Calu3 (cell line): ENCODE data around the gene GABRB3. TPM values are rescaled to one million over a fixed set of nuclear protein-coding genes. Genes with fewer than 3 reads are reported as not detected.

ENCODE experiments used
- Bru-seq: library from RNA; stranded (reverse); fragments of 400-500 nt; gene quantifications from one replicate; lab custom pipeline; 2021; lab: Mats Ljungman, UMichigan
- BruChase-seq, 2 experiments: library from RNA; stranded (reverse); fragments of 400-500 nt; gene quantifications; one replicate each; lab custom pipeline; 2021; lab: Mats Ljungman, UMichigan
- BruUV-seq: library from RNA; stranded (reverse); fragments of 400-500 nt; replicated peaks from 2 replicates; lab custom pipeline; 2021; lab: Mats Ljungman, UMichigan
- CTCF ChIA-PET: fragments of 300-600 bp; sonication (Branson Sonifier 250); formaldehyde crosslinking; loops from one replicate; lab custom pipeline; 2022; ENCODE audit warnings: antibody characterized with exemption; lab: Charles Lee
- DNase-seq: peaks from one replicate; pipeline ENCODE4 v3.0.0; 2022
- H3K27ac Mint-ChIP-seq: one replicate; pipeline ENCODE4 v1.8.0; 2022; ENCODE audit warnings: mixed read lengths; ENCODE audit not compliant: unreplicated experiment
- H3K27me3 Mint-ChIP-seq: one replicate; pipeline ENCODE4 v1.8.0; 2022; ENCODE audit warnings: mixed read lengths; ENCODE audit not compliant: unreplicated experiment
- H3K36me3 Mint-ChIP-seq: one replicate; pipeline ENCODE4 v1.8.0; 2022; ENCODE audit warnings: mild to moderate bottlenecking, moderate library complexity, mixed read lengths; ENCODE audit not compliant: insufficient read depth, unreplicated experiment
- H3K4me1 Mint-ChIP-seq: one replicate; pipeline ENCODE4 v1.8.0; 2022; ENCODE audit warnings: mild to moderate bottlenecking, low read depth, mixed read lengths; ENCODE audit not compliant: unreplicated experiment
- H3K4me3 Mint-ChIP-seq: one replicate; pipeline ENCODE4 v1.8.0; 2022; ENCODE audit warnings: mild to moderate bottlenecking, low read depth, moderate library complexity, mixed read lengths; ENCODE audit not compliant: unreplicated experiment
- H3K9me3 Mint-ChIP-seq: one replicate; pipeline ENCODE4 v1.8.0; 2022; ENCODE audit warnings: low read depth, mixed read lengths; ENCODE audit not compliant: unreplicated experiment
- CTCF ChIP-seq: fragments of 200-600 bp; IDR thresholded peaks from one replicate; pipeline ENCODE4 v1.8.0; 2022; ENCODE audit warnings: antibody characterized with exemption; ENCODE audit not compliant: unreplicated experiment
- intact Hi-C: fragments of 100-400 bp; cut with micrococcal nuclease; formaldehyde crosslinking; loops from one replicate; pipeline ENCODE4 v1.10.0; 2022; ENCODE audit not compliant: unreplicated experiment
- long read RNA-seq: library from polyadenylated mRNA; stranded (forward); transcript quantifications from one replicate; pipeline ENCODE4 v2.0.0, GENCODE V29; 2022
- total RNA-seq: library from RNA; stranded (reverse); gene quantifications from 2 replicates; pipeline ENCODE4 v1.2.3, GENCODE V29; 2022

GABRB3 gene
- total RNA-seq = not detected in 2 replicates
- not detected for Bru-seq, nascent RNA
- not detected for BruChase-seq, experiment 1, labeled RNA remaining after a 6-hour chase
- BruChase-seq, experiment 2, labeled RNA remaining after a 2-hour chase = not detected
- long read RNA-seq = 0 reads

- no peak for TF ChIP-seq CTCF
- Mint-ChIP-seq H3K36me3 (no peaks in the 10 kb centered on the region), H3K27ac (no peak within 1 kb of the TSS), H3K27me3 (no peaks in the 10 kb centered on the region), H3K9me3 (peaks cover 2% of the 10 kb centered on the region), H3K4me3 (no peak within 1 kb of the TSS), H3K4me1 (no peaks in the 10 kb centered on the region)
- BruUV-seq = no TSS peak
- intact Hi-C loops = no loop called here
- CTCF ChIA-PET = no interaction called here
- no peak for DNase-seq
Measured at GRCh38 chr15:26772154-26773066, at the start of gene GABRB3. TSS of gene GABRB3 (minus strand) at chr15:26773066.

- intact Hi-C loops = no loop called here
- H3K27ac Mint-ChIP-seq = no peak overlapping the region
- CTCF ChIA-PET = no interaction called here
- H3K27me3 Mint-ChIP-seq = no peaks in the 10 kb centered on the region
- no peak for TF ChIP-seq CTCF
- peaks cover 3% of the 10 kb centered on the region for H3K9me3 Mint-ChIP-seq
- no peak for DNase-seq
- no peaks in the 10 kb centered on the region for H3K36me3 Mint-ChIP-seq
- no peak overlapping the region for H3K4me3 Mint-ChIP-seq
- H3K4me1 Mint-ChIP-seq = no peaks in the 10 kb centered on the region
- no TSS peak for BruUV-seq
Measured at GRCh38 chr15:26807517-26808427, 34.9 kb upstream of the GABRB3 start.

GRCh38 chr15:26806574-26806973, 33.7 kb upstream of the GABRB3 start:
- Mint-ChIP-seq H3K36me3 (no peaks in the 10 kb centered on the region), H3K4me1 (no peaks in the 10 kb centered on the region), H3K27ac (no peak overlapping the region), H3K4me3 (no peak overlapping the region), H3K9me3 (peaks cover 3% of the 10 kb centered on the region), H3K27me3 (no peaks in the 10 kb centered on the region)
- CTCF ChIA-PET = no interaction called here
- BruUV-seq = no TSS peak
- intact Hi-C loops = no loop called here
- no peak for DNase-seq
- TF ChIP-seq CTCF = no peak

- peaks cover 3% of the 10 kb centered on the region for H3K9me3 Mint-ChIP-seq
- H3K4me3 Mint-ChIP-seq = no peak overlapping the region
- CTCF ChIA-PET = no interaction called here
- H3K27ac Mint-ChIP-seq = no peak overlapping the region
- BruUV-seq = no TSS peak
- no peaks in the 10 kb centered on the region for H3K36me3 Mint-ChIP-seq
- H3K27me3 Mint-ChIP-seq = no peaks in the 10 kb centered on the region
- no peak for TF ChIP-seq CTCF
- intact Hi-C loops = no loop called here
- no peaks in the 10 kb centered on the region for H3K4me1 Mint-ChIP-seq
- no peak for DNase-seq
Measured at GRCh38 chr15:26806151-26806550, 33.3 kb upstream of the GABRB3 start.
